Measurements from ENCODE around the gene KIF13A. TPM values are rescaled to one million over a fixed set of nuclear protein-coding genes. Genes with fewer than 3 reads are reported as not detected.

KIF13A gene
- total and polyA plus RNA-seq, 2 donors (not counting 3 experiments of a cell fraction or from before 2014, with no cell fraction given), result 24.9 to 65.8 TPM

DNA sequence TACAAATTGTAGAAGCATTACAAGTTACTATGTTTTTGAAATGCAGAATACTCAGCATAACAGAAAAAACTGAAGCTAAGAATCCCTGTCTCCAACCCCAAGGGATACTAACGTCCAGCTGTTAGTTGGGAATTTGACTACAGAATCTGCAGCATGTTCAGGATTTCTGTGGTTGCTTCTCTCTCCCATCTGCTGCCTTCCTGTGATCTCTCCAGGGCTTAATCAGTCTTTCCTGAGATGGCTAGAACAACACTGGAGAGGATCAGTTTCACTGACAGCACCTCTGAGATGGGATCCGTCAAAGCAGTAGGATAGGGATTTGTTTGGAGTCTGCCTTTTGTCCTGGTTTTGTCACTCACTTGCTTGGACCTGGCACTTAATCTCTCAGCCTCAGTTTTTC, 207.4 kb downstream of the KIF13A start:
- Histone ChIP-seq H3K79me2 (ENCODE audit: control insufficient read depth, insufficient read depth, low read length) (no peaks in the 10 kb centered on the region), H3K27me3 (ENCODE audit: control insufficient read depth in 2 of 2, insufficient read depth in 2 of 2, low read length in 2 of 2) (no peaks in the 10 kb centered on the region), H3K27ac (ENCODE audit: insufficient read depth, low read depth, low read length) (no peak overlapping the region), H3K9ac (replicated peaks; ENCODE audit: extremely low read depth, insufficient read depth, low read length) (no peak overlapping the region), H3K4me2 (ENCODE audit: insufficient read depth, low read length) (no peak overlapping the region), H3K4me1 (ENCODE audit: control insufficient read depth, extremely low read depth, insufficient read depth, low read length) (no peaks in the 10 kb centered on the region), H4K20me1 (replicated peaks; ENCODE audit: control insufficient read depth, extremely low read depth, insufficient read depth, low read length) (no peaks in the 10 kb centered on the region), H3K4me3 (replicated peaks in 1 of 3; ENCODE audit: insufficient read depth in 1 of 3, low read depth in 1 of 3, low read length in 3 of 3) (no peak overlapping the region), H3K36me3 (ENCODE audit: control insufficient read depth in 2 of 2, extremely low read depth in 1 of 2, insufficient read depth in 2 of 2, low read length in 2 of 2) (peaks cover 13 to 32% of the 10 kb centered on the region in 2 experiments), H3K9me1 (replicated peaks; ENCODE audit: control insufficient read depth, extremely low read depth, insufficient read depth, low read length) (no peaks in the 10 kb centered on the region), H2AFZ (ENCODE audit: low read depth, low read length) (no peak overlapping the region), H3K9me3 (replicated peaks; ENCODE audit: control insufficient read depth, insufficient read depth, low read length) (no peaks in the 10 kb centered on the region)
- TF ChIP-seq GATA2 (IDR thresholded peaks at IDR 0.05; ENCODE audit: insufficient read depth, insufficient read length, low read depth, low read length), result no peak
- TF ChIP-seq MAX (IDR thresholded peaks at IDR 0.05; ENCODE audit: insufficient read depth, insufficient read length), result no peak
- TF ChIP-seq MYC (IDR thresholded peaks at IDR 0.05; ENCODE audit: low read depth, low read length), result no peak
- no peak for TF ChIP-seq JUN (IDR thresholded peaks at IDR 0.05; ENCODE audit: borderline replicate concordance, insufficient read depth, insufficient read length, low read depth)
- TF ChIP-seq POLR2AphosphoS5 (IDR thresholded peaks at IDR 0.05; ENCODE audit: insufficient read depth, low read depth, low read length), result no peak
- TF ChIP-seq CTCF (IDR thresholded peaks at IDR 0.05; ENCODE audit: extremely low read depth in 1 of 2, insufficient read depth in 1 of 2, low read depth in 1 of 2, low read length in 2 of 2), result no peak
- TF ChIP-seq FOS (IDR thresholded peaks at IDR 0.05; ENCODE audit: borderline replicate concordance, insufficient read depth, low read length), result no peak
- no peak for TF ChIP-seq POLR2A (IDR thresholded peaks at IDR 0.05; ENCODE audit: low read depth, low read length)
- TF ChIP-seq EZH2 (IDR thresholded peaks at IDR 0.05; ENCODE audit: borderline replicate concordance, low read depth, low read length, severe bottlenecking), result no peak
- CTCF ChIA-PET, result interaction anchor here (1.3 kb wide), 1 partner anchor 24 kb away, joined by 3 read pairs; no protein-coding TSS in a partner anchor
- dilution Hi-C loops (cut with MboI; ENCODE audit: extremely low pct_ligation_motif_present, low sequenced_read_pairs), result no loop called here
- no TSS peak for BruUV-seq (replicated peaks)
- intact Hi-C loops (cut with micrococcal nuclease), result no loop called here
- DNase-seq (ENCODE audit: low read depth, low spot score) (no peak), FAIRE-seq (no peak)
- POLR2A ChIA-PET, result no interaction called here

Data from endothelial cell of umbilical vein (primary cell).